ENCODE data around the gene NDUFA7.
"Not testable (repeated sequence)": the region's sequence is repeated elsewhere in the genome, so short reads cannot be mapped to it uniquely, and the experiment has no call there.

NDUFA7 gene

DNA sequence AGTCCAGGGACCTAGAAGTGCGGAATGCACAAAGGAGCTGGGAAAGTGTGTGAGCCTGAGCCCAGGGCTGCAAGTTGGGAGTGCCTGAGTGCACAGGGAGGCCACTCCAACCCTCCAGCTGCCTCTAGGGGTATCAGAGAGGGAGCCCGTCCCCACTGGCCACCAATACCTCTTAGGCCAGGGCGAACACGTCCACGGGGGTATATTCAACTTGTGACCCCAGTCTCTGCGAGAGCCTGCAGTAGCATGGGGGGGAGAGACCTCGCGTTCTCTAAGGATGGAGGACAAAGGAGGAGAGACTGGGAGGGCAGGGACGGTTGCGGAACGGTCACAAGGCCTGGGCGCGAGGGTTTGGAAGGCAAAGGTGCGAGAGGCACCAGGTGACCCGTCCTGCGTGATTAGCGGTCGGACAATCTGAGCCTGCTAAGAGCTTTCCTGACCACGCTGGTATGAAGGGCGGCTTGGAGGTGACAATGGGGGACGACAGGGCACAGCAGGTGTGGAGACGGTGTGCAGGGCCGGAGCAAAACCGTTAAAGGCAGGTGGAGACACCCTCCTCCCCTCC, 13.7 kb downstream of the NDUFA7 start:
- no peak for DNase-seq (ENCODE audit: low spot score)
- TF ChIP-seq, protein P1, sequence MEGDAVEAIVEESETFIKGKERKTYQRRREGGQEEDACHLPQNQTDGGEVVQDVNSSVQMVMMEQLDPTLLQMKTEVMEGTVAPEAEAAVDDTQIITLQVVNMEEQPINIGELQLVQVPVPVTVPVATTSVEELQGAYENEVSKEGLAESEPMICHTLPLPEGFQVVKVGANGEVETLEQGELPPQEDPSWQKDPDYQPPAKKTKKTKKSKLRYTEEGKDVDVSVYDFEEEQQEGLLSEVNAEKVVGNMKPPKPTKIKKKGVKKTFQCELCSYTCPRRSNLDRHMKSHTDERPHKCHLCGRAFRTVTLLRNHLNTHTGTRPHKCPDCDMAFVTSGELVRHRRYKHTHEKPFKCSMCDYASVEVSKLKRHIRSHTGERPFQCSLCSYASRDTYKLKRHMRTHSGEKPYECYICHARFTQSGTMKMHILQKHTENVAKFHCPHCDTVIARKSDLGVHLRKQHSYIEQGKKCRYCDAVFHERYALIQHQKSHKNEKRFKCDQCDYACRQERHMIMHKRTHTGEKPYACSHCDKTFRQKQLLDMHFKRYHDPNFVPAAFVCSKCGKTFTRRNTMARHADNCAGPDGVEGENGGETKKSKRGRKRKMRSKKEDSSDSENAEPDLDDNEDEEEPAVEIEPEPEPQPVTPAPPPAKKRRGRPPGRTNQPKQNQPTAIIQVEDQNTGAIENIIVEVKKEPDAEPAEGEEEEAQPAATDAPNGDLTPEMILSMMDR (IDR thresholded peaks at IDR 0.05; ENCODE audit: extremely low read depth, insufficient read depth, missing control alignments), result no peak

DNA sequence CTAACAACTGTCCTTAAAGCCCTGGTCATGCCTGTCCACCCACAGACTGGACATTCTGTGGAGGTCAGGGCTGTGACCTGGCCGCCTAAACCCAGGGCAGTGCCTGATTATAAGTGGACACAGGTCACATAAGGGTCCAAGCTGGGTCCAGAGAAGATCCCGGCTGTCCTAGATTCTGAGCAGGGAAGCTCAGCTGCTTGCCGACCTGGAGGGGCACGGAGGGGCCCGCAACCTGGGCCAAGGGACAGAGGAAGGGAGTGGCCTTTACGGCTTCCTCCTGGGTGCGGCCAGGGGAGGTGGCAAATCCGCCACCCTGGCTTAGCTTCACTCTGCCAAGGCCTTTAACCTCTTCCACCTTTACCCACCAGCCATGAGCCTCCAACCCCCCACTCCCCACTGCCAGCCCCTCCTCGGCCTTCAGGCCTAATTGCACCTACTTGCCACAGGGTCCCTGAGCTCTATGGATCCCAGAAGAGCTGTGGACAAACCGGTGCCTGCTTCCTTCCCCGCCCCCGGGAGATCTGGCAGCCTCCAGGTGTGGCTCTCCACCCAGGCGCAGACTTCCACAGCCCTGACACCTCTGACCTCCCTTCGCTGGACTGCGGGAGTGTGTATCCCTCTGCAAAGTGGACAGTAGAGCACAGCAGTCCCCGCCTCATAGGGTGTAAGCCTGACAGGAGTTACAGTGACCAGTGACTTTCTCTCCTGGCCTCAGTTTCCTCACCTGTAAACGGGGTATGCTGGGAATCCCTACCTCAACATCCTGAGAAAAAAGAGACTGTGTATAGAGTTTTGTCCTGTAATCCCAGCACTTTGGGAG, 14.7 kb downstream of the NDUFA7 start:
- TF ChIP-seq, protein P1 (IDR thresholded peaks at IDR 0.05; ENCODE audit: extremely low read depth, insufficient read depth, missing control alignments), result no peak
- in situ Hi-C loops (cut with MboI; ENCODE audit: low pct_unique_long_range_greater_than_20kb, low sequenced_read_pairs, unreplicated experiment), result no loop called here
- DNase-seq (ENCODE audit: low spot score), result no peak

More for the DNA sequence above, 13.7 kb downstream of the NDUFA7 start:
- in situ Hi-C loops (cut with MboI; ENCODE audit: low pct_unique_long_range_greater_than_20kb, low sequenced_read_pairs, unreplicated experiment), result no loop called here

DNA sequence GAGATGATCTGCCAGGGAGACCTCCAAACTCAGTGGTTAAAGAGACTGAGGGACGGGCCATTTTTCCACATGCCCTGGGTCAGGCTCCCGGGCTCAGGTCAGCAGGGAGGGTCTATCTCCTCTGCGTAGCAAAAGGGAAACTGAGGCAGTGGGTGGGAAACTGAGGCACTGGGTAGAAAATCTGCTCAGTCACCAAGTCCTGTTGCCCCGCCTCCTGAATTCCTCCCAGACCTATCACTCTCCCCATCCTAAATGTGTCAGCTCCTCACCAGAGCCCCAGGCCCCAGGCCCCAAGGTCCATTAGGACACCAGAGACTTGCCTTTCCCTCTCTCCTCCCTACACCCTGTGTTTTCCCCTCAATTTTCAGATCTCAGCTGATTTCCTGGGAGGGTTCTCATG, 15.4 kb downstream of the NDUFA7 start:
- in situ Hi-C loops (cut with MboI; ENCODE audit: low pct_unique_long_range_greater_than_20kb, low sequenced_read_pairs, unreplicated experiment), result no loop called here
- TF ChIP-seq, protein P1 (IDR thresholded peaks at IDR 0.05; ENCODE audit: extremely low read depth, insufficient read depth, missing control alignments), result no peak
- no peak for DNase-seq (ENCODE audit: low spot score)

DNA sequence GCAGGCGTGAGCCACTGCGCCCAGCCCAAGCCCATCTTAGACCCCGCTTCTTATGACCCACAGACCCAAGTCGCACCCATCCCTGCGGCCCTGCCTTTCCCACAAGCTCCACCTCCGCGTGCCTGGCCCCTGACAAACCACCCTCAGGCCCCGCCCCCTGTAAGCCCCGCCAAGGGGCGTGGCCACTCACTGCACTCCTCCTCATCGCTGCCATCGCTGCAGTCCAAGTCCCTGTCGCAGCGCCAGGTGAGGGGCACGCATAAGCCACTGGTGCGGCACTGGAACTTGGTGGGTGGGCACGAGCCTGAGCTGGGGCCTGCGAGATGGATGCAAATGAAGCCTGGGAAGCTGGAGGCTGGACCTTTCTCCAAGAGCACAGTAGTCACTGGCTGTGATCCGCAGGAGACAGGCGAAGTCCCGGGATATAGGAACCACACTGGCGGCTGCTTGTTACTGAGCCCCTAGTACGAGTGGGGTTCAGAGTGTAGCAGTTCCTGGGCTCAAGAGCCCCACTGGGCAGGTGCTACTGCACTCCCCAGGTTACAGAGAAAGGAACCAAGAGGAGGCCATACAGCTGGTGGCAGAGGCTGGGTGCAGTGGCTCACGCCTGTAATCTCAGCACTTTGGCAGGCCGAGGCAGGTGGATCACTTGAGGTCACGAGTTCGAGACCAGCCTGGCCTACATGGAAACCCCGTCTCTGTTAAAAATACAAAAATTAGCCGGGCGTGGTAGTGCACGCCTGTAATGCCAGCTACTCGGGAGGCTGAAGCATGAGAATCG, 16.1 kb downstream of the NDUFA7 start:
- no peak for DNase-seq (ENCODE audit: low spot score)
- in situ Hi-C loops (cut with MboI; ENCODE audit: low pct_unique_long_range_greater_than_20kb, low sequenced_read_pairs, unreplicated experiment), result no loop called here
- TF ChIP-seq, protein P1 (IDR thresholded peaks at IDR 0.05; ENCODE audit: extremely low read depth, insufficient read depth, missing control alignments), result no peak

DNA sequence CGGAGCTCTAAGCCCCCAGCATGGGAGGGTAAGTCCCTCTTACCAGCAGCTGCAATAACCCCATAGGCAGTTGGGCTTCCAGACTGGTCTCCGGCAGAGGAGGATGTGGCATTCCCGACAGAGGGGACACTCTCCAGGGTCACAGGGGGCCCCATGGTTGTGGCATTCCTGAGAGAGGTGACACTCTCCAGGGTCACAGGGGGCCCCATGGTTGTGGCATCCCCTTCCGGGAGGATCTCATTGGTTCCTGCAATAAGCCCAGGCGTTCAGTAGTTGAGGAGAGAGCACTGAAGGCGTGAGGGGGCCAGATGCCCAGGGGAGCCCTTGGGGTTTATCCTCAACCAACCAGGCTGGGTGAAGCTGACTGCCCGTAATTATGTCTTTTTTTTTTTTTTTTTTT, 18.4 kb downstream of the NDUFA7 start:
- DNase-seq (ENCODE audit: low spot score), result no peak
- TF ChIP-seq, protein P1 (IDR thresholded peaks at IDR 0.05; ENCODE audit: extremely low read depth, insufficient read depth, missing control alignments), result no peak
- in situ Hi-C loops (cut with MboI; ENCODE audit: low pct_unique_long_range_greater_than_20kb, low sequenced_read_pairs, unreplicated experiment), result no loop called here

DNA sequence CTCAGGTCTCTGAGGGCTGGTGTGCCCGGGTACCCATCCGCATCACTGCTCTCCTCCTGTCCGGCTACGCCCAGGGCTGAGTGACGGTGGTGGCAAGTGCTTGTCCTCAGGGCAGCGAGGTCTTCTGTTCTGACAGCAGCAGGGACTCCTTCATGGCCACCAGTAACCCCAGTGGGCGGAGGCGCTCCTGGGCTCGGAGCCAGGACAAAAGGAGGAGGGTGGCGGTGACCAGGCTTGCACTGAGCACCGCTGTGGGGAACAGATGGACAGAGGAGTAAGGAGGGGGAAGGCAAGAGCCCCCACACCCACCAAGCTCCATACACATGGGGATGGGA, 18.9 kb downstream of the NDUFA7 start:
- TF ChIP-seq, protein P1 (IDR thresholded peaks at IDR 0.05; ENCODE audit: extremely low read depth, insufficient read depth, missing control alignments), result no peak
- in situ Hi-C loops (cut with MboI; ENCODE audit: low pct_unique_long_range_greater_than_20kb, low sequenced_read_pairs, unreplicated experiment), result no loop called here
- no peak for DNase-seq (ENCODE audit: low spot score)

DNA sequence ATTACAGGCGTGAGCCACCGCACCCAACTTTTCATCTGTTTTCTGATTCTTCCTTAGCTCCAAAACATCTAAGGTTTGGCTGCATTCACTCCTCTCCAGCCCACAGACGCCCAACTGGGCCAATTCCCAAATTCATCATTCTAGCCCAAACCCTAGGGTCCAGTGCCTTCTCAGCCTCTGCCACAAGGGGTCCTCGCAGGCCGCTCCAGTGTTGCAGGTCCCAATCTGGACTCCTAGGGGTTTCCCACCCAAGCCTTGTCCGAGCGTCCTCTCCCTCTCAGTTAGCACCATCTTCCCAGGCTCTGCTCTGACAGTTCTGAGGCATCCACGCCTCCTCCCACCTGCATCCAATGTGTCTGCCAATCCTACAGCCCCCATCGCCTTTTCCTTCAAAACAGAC, 29.8 kb downstream of the NDUFA7 start:
- in situ Hi-C loops (cut with MboI; ENCODE audit: low pct_unique_long_range_greater_than_20kb, low sequenced_read_pairs, unreplicated experiment); DNase-seq (ENCODE audit: low spot score): not testable (repeated sequence)

DNA sequence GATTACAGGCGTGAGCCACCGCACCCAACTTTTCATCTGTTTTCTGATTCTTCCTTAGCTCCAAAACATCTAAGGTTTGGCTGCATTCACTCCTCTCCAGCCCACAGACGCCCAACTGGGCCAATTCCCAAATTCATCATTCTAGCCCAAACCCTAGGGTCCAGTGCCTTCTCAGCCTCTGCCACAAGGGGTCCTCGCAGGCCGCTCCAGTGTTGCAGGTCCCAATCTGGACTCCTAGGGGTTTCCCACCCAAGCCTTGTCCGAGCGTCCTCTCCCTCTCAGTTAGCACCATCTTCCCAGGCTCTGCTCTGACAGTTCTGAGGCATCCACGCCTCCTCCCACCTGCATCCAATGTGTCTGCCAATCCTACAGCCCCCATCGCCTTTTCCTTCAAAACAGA, 44.7 kb downstream of the NDUFA7 start:
- in situ Hi-C loops (cut with MboI; ENCODE audit: low pct_unique_long_range_greater_than_20kb, low sequenced_read_pairs, unreplicated experiment); DNase-seq (ENCODE audit: low spot score): not testable (repeated sequence)
